ENCODE measurements around the gene EIF4G3. TPM values are rescaled to one million over a fixed set of nuclear protein-coding genes. Genes with fewer than 3 reads are reported as not detected.

EIF4G3 gene
- total RNA-seq, 1 donor from 2014 or later = 81.3 TPM

GRCh38 chr1:20775700-20776099, 401.0 kb downstream of the EIF4G3 start:
- H3K27ac Mint-ChIP-seq = no peak overlapping the region
- ATAC-seq (ENCODE audit: low read depth) = no peak
- CTCF ChIA-PET = no interaction called here

GRCh38 chr1:20771780-20772179, 404.9 kb downstream of the EIF4G3 start:
- Mint-ChIP-seq H3K27me3 (no peaks in the 10 kb centered on the region), H3K27ac (no peak overlapping the region), H3K9me3 (no peaks in the 10 kb centered on the region), H3K4me3 (no peak overlapping the region), H3K36me3 (ENCODE audit: low read depth) (peaks cover 80% of the 10 kb centered on the region), H3K4me1 (no peaks in the 10 kb centered on the region)
- ATAC-seq (ENCODE audit: low read depth) (no peak), DNase-seq (no peak)
- CTCF ChIA-PET = no interaction called here
- POLR2A ChIA-PET = no interaction called here
- intact Hi-C loops (cut with micrococcal nuclease) = no loop called here
- TF ChIP-seq CTCF (IDR thresholded peaks at IDR 0.05) = no peak

More at GRCh38 chr1:20775700-20776099, 401.0 kb downstream of the EIF4G3 start:
- H3K4me1 Mint-ChIP-seq = peaks cover 7% of the 10 kb centered on the region
- no peaks in the 10 kb centered on the region for H3K9me3 Mint-ChIP-seq
- intact Hi-C loops (cut with micrococcal nuclease) = no loop called here
- no peak for TF ChIP-seq CTCF (IDR thresholded peaks at IDR 0.05)
- no peaks in the 10 kb centered on the region for H3K27me3 Mint-ChIP-seq
- H3K4me3 Mint-ChIP-seq = no peak overlapping the region
- POLR2A ChIA-PET = no interaction called here
- peaks cover 78% of the 10 kb centered on the region for H3K36me3 Mint-ChIP-seq (ENCODE audit: low read depth)
- no peak for DNase-seq

- no peak for ATAC-seq (ENCODE audit: low read depth)
- H3K4me3 Mint-ChIP-seq = no peak overlapping the region
- H3K27me3 Mint-ChIP-seq = no peaks in the 10 kb centered on the region
- H3K36me3 Mint-ChIP-seq (ENCODE audit: low read depth) = peaks cover 83% of the 10 kb centered on the region
- intact Hi-C loops (cut with micrococcal nuclease) = no loop called here
- no peaks in the 10 kb centered on the region for H3K9me3 Mint-ChIP-seq
- ChIA-PET POLR2A (no interaction called here), CTCF (no interaction called here)
- H3K27ac Mint-ChIP-seq = no peak overlapping the region
- H3K4me1 Mint-ChIP-seq = no peaks in the 10 kb centered on the region
- TF ChIP-seq CTCF (IDR thresholded peaks at IDR 0.05) = no peak
- DNase-seq = no peak
Observed at GRCh38 chr1:20770314-20771087, 406.2 kb downstream of the EIF4G3 start.

- no peak for ATAC-seq (ENCODE audit: low read depth)
- H3K4me1 Mint-ChIP-seq = no peaks in the 10 kb centered on the region
Observed at GRCh38 chr1:20767271-20767670, 409.4 kb downstream of the EIF4G3 start.

DNA sequence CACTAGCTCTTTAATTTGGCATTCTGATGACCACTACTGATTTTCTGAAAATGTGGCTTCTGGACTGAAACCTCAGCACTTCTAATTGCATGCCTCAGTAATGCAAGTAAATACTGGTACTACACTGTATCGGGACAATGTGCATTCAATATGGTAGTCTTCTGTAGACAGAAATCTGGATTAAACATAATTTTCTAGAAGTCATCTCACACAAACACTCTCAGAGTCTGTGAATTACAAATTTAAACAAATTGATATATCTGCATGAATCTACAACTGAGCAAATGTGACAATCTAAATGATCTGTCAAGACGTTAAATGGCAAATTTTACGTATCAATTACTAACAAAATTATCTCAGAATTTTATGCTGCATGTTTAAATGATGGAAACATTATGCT, 413.3 kb downstream of the EIF4G3 start:
- no peaks in the 10 kb centered on the region for H3K9me3 Mint-ChIP-seq
- H3K4me1 Mint-ChIP-seq = no peaks in the 10 kb centered on the region
- H3K27me3 Mint-ChIP-seq = no peaks in the 10 kb centered on the region
- DNase-seq = no peak
- CTCF ChIA-PET = no interaction called here
- ATAC-seq (ENCODE audit: low read depth) = no peak
- TF ChIP-seq CTCF (IDR thresholded peaks at IDR 0.05) = no peak
- POLR2A ChIA-PET = no interaction called here
- peaks cover 81% of the 10 kb centered on the region for H3K36me3 Mint-ChIP-seq (ENCODE audit: low read depth)
- H3K27ac Mint-ChIP-seq = no peak overlapping the region
- H3K4me3 Mint-ChIP-seq = no peak overlapping the region
- intact Hi-C loops (cut with micrococcal nuclease) = no loop called here

More at GRCh38 chr1:20767271-20767670, 409.4 kb downstream of the EIF4G3 start:
- no peak for DNase-seq
- H3K9me3 Mint-ChIP-seq = no peaks in the 10 kb centered on the region
- peaks cover 82% of the 10 kb centered on the region for H3K36me3 Mint-ChIP-seq (ENCODE audit: low read depth)
- ChIA-PET POLR2A (no interaction called here), CTCF (interaction anchor here (0.9 kb wide), 1 partner anchor 428 kb away, joined by 3 read pairs; no protein-coding TSS in a partner anchor)
- intact Hi-C loops (cut with micrococcal nuclease) = no loop called here
- no peaks in the 10 kb centered on the region for H3K27me3 Mint-ChIP-seq
- H3K4me3 Mint-ChIP-seq = no peak overlapping the region
- no peak overlapping the region for H3K27ac Mint-ChIP-seq
- no peak for TF ChIP-seq CTCF (IDR thresholded peaks at IDR 0.05)
